GM12891 (cell line): ENCODE measurements around the gene PGAP3.

Experiments used
- DNase-seq: peaks from one replicate; pipeline ENCODE4 v3.0.0; 2011; ENCODE audit warnings: low spot score; ENCODE audit not compliant: insufficient read length
- FAIRE-seq: peaks from 2 replicates; lab custom pipeline; 2011; peaks lifted over from hg19 to GRCh38; lab: Jason Lieb, UNC
- PAX5 ChIP-seq: IDR thresholded peaks from 2 replicates; pipeline ENCODE4 v1.6.1; 2011; ENCODE audit warnings: low read length, moderate library complexity, mild to moderate bottlenecking; ENCODE audit not compliant: insufficient read depth, severe bottlenecking
- POLR2A ChIP-seq: IDR thresholded peaks from 2 replicates; pipeline ENCODE4 v1.6.1; 2011; ENCODE audit warnings: low read depth, low read length, control low read depth
- POLR2AphosphoS5 ChIP-seq: IDR thresholded peaks from 2 replicates; pipeline ENCODE4 v1.6.1; 2011; ENCODE audit warnings: low read depth, low read length, control low read depth
- POU2F2 ChIP-seq: IDR thresholded peaks from 2 replicates; pipeline ENCODE4 v1.6.1; 2011; ENCODE audit warnings: low read depth, mild to moderate bottlenecking, control low read depth, low read length, moderate library complexity
- SPI1 ChIP-seq: IDR thresholded peaks from 2 replicates; pipeline ENCODE4 v1.6.1; 2011; ENCODE audit warnings: low read depth, low read length, control low read depth
- TAF1 ChIP-seq: IDR thresholded peaks from 2 replicates; pipeline ENCODE4 v1.6.1; 2011; ENCODE audit warnings: low read depth, low read length, control low read depth

Gene PGAP3

DNA sequence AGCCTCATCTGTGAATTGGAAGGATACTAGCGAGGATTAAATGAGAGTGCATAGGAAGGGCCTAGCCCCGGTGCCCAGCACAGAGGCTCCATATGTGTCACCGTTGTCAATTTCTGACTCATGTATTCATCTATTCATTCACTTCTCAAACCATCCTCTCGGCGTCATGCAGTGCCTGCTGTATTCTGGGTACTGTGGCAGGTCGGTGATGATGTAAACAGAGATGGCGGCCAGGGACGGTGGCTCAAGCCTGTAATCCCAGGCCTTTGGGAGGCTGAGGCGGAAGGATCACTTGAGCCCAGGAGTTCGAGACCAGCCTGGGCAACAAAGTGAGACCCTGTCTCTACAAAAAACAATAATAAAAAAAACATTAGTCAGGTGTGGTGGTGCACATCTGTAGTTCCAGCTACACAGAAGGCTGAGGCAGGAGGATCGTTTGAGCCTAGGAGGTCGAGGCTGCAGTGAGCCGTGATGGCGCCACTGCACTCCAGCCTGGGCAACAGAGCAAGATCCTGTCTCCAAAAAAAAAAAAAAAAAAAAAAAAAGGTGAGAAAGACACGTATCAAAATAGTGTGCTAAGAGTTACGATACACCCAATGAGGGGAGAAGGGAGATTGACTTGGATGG is 65.4 kb downstream of the PGAP3 start:
- FAIRE-seq: no peak
- no peak for DNase-seq
- no peak for TF ChIP-seq SPI1
- TF ChIP-seq POLR2A: no peak
- no peak for TF ChIP-seq TAF1
- TF ChIP-seq POU2F2: no peak

GRCh38 chr17:39621523-39622379 is 66.1 kb downstream of the PGAP3 start:
- DNase-seq (peak; percentile 81), FAIRE-seq (peak; percentile 94)
- no peak for TF ChIP-seq POLR2AphosphoS5
- no peak for TF ChIP-seq POLR2A
- TF ChIP-seq SPI1: no peak
- no peak for TF ChIP-seq PAX5
- TF ChIP-seq TAF1: no peak
- TF ChIP-seq POU2F2: no peak; the same call in 1 of the 2 replicates
